HEK293 (cell line): ENCODE measurements around the gene PDE4B.

Source experiments
- CTCF ChIA-PET: fragments of 350-600 bp; formaldehyde crosslinking; extraction: SDS; loops from one replicate; lab custom pipeline; 2021; ENCODE audit warnings: antibody characterized with exemption; lab: Yijun Ruan, JAX
- POLR2A ChIA-PET: fragments of 300-600 bp; formaldehyde crosslinking; extraction: SDS; loops from one replicate; lab custom pipeline; 2020; ENCODE audit warnings: antibody characterized with exemption, inconsistent platforms; lab: Yijun Ruan, JAX
- H3K27ac ChIP-seq: fragments of 200-500 bp; sonication (Bioruptor generic); 2 replicates; pipeline ENCODE4 v1.5.1; 2014; ENCODE audit warnings: low read depth, low read length, control low read depth, inconsistent platforms; ENCODE audit errors: extremely low read depth
- H3K36me3 ChIP-seq, 2 experiments: fragments of 200-500 bp in 1 of 2; sonication (Bioruptor generic) in 1 of 2; 1 replicate in 1 of 2; 2 replicates in 1 of 2; pipeline ENCODE4 v1.5.1; 2014 to 2017; ENCODE audit warnings: inconsistent platforms in 2 of 2, low read length in 2 of 2; ENCODE audit not compliant: control insufficient read depth in 2 of 2, insufficient read depth in 1 of 2
- H3K4me1 ChIP-seq: fragments of 200-500 bp; sonication (Bioruptor generic); 2 replicates; pipeline ENCODE4 v1.5.1; 2014; ENCODE audit warnings: mild to moderate bottlenecking, low read length, inconsistent platforms; ENCODE audit not compliant: control insufficient read depth, insufficient read depth
- H3K4me3 ChIP-seq: 2 replicates; pipeline ENCODE4 v1.5.1; 2011; ENCODE audit warnings: low read depth, mild to moderate bottlenecking, control low read depth, low read length, moderate library complexity
- H3K9me3 ChIP-seq: fragments of 200-500 bp; sonication (Bioruptor generic); 2 replicates; pipeline ENCODE4 v1.5.1; 2014; ENCODE audit warnings: low read depth, low read length, inconsistent platforms; ENCODE audit not compliant: control insufficient read depth, insufficient read depth
- EGR2 ChIP-seq: fragments of 450-650 bp; formaldehyde crosslinking; IDR thresholded peaks from 2 replicates; pipeline ENCODE4 v1.5.1; 2016; ENCODE audit warnings: low read depth, missing biosample characterization, missing genetic modification characterization
- FEZF1 ChIP-seq: fragments of 450-650 bp; formaldehyde crosslinking; IDR thresholded peaks from 2 replicates; pipeline ENCODE4 v1.5.1; 2016; ENCODE audit warnings: missing biosample characterization, missing genetic modification characterization
- KLF17 ChIP-seq: fragments of 450-650 bp; formaldehyde crosslinking; IDR thresholded peaks from 2 replicates; pipeline ENCODE4 v1.5.1; 2016; ENCODE audit warnings: missing biosample characterization, missing genetic modification characterization
- OVOL3 ChIP-seq: fragments of 450-650 bp; formaldehyde crosslinking; IDR thresholded peaks from 2 replicates; pipeline ENCODE4 v1.5.1; 2016; ENCODE audit warnings: missing biosample characterization, missing genetic modification characterization
- PRDM1 ChIP-seq: fragments of 450-650 bp; formaldehyde crosslinking; IDR thresholded peaks from 2 replicates; pipeline ENCODE4; 2016; ENCODE audit warnings: missing biosample characterization, missing genetic modification characterization
- PRDM2 ChIP-seq: fragments of 450-650 bp; formaldehyde crosslinking; IDR thresholded peaks from 2 replicates; pipeline ENCODE4 v1.5.1; 2016; ENCODE audit warnings: missing biosample characterization, missing genetic modification characterization, borderline replicate concordance
- SETDB1 ChIP-seq: IDR thresholded peaks from one replicate; pipeline ENCODE4 v1.6.1; 2017; ENCODE audit warnings: mild to moderate bottlenecking, low read length, moderate library complexity, mixed read lengths; ENCODE audit not compliant: insufficient read length
- ZBTB10 ChIP-seq: fragments of 450-650 bp; formaldehyde crosslinking; IDR thresholded peaks from 2 replicates; pipeline ENCODE4 v1.5.1; 2016; ENCODE audit warnings: missing biosample characterization, missing genetic modification characterization
- ZNF10 ChIP-seq: fragments of 450-650 bp; formaldehyde crosslinking; IDR thresholded peaks from 2 replicates; pipeline ENCODE4 v1.5.1; 2017; ENCODE audit warnings: missing biosample characterization, missing genetic modification characterization
- ZNF155 ChIP-seq: fragments of 450-650 bp; formaldehyde crosslinking; IDR thresholded peaks from 2 replicates; pipeline ENCODE4 v1.5.1; 2016; ENCODE audit warnings: missing biosample characterization, missing genetic modification characterization
- ZNF202 ChIP-seq: fragments of 450-650 bp; formaldehyde crosslinking; IDR thresholded peaks from 2 replicates; pipeline ENCODE4 v1.5.1; 2016; ENCODE audit warnings: missing biosample characterization, missing genetic modification characterization, borderline replicate concordance
- ZNF350 ChIP-seq: fragments of 450-650 bp; formaldehyde crosslinking; IDR thresholded peaks from 2 replicates; pipeline ENCODE4 v1.5.0; 2017; ENCODE audit warnings: missing biosample characterization, mild to moderate bottlenecking, missing genetic modification characterization
- ZNF354C ChIP-seq: fragments of 450-650 bp; formaldehyde crosslinking; IDR thresholded peaks from 2 replicates; pipeline ENCODE4 v1.5.1; 2016; ENCODE audit warnings: missing biosample characterization, missing genetic modification characterization, low read depth, borderline replicate concordance
- ZNF391 ChIP-seq: fragments of 450-650 bp; formaldehyde crosslinking; IDR thresholded peaks from 2 replicates; pipeline ENCODE4 v1.5.1; 2016; ENCODE audit warnings: low read depth, missing biosample characterization, missing genetic modification characterization, borderline replicate concordance
- ZNF449 ChIP-seq: fragments of 450-650 bp; formaldehyde crosslinking; IDR thresholded peaks from 2 replicates; pipeline ENCODE4 v1.5.1; 2017; ENCODE audit warnings: missing biosample characterization, mild to moderate bottlenecking, missing genetic modification characterization, moderate library complexity
- ZNF624 ChIP-seq: fragments of 450-650 bp; formaldehyde crosslinking; IDR thresholded peaks from 2 replicates; pipeline ENCODE4 v1.5.1; 2017; ENCODE audit warnings: missing biosample characterization, missing genetic modification characterization
- ZNF658 ChIP-seq: fragments of 450-650 bp; formaldehyde crosslinking; IDR thresholded peaks from 2 replicates; pipeline ENCODE4; 2016; ENCODE audit warnings: missing biosample characterization, missing genetic modification characterization
- ZNF670 ChIP-seq: fragments of 450-650 bp; formaldehyde crosslinking; IDR thresholded peaks from 2 replicates; pipeline ENCODE4 v1.5.1; 2016; ENCODE audit warnings: missing biosample characterization, missing genetic modification characterization, low read depth
- ZNF692 ChIP-seq: fragments of 450-650 bp; formaldehyde crosslinking; IDR thresholded peaks from 2 replicates; pipeline ENCODE4 v1.5.1; 2016; ENCODE audit warnings: missing biosample characterization, missing genetic modification characterization
- ZNF701 ChIP-seq: fragments of 450-650 bp; formaldehyde crosslinking; IDR thresholded peaks from 2 replicates; pipeline ENCODE4 v1.5.1; 2016; ENCODE audit warnings: missing biosample characterization, missing genetic modification characterization
- ZNF76 ChIP-seq: fragments of 450-650 bp; formaldehyde crosslinking; IDR thresholded peaks from 2 replicates; pipeline ENCODE4; 2016; ENCODE audit warnings: low read depth, missing biosample characterization, missing genetic modification characterization, borderline replicate concordance
- ZNF777 ChIP-seq: fragments of 450-650 bp; formaldehyde crosslinking; IDR thresholded peaks from 2 replicates; pipeline ENCODE4 v1.5.1; 2017; ENCODE audit warnings: missing biosample characterization, missing genetic modification characterization, borderline replicate concordance
- ZNF785 ChIP-seq: fragments of 450-650 bp; formaldehyde crosslinking; IDR thresholded peaks from 2 replicates; pipeline ENCODE4 v1.5.1; 2016; ENCODE audit warnings: missing biosample characterization, missing genetic modification characterization
- ZNF792 ChIP-seq: fragments of 450-650 bp; formaldehyde crosslinking; IDR thresholded peaks from 2 replicates; pipeline ENCODE4 v1.5.1; 2016; ENCODE audit warnings: missing biosample characterization, missing genetic modification characterization

Gene PDE4B

GRCh38 chr1:66138613-66139012, 345.9 kb downstream of the PDE4B start:
- H3K9me3 ChIP-seq: no peaks in the 10 kb centered on the region
- no peaks in the 10 kb centered on the region for H3K36me3 ChIP-seq
- no peak for TF ChIP-seq OVOL3 (tag by site-specific recombination)
- no peak for TF ChIP-seq ZNF701 (tag by site-specific recombination)
- no peak for TF ChIP-seq ZNF391 (tag by site-specific recombination)
- no peak for TF ChIP-seq ZNF354C (tag by site-specific recombination)
- TF ChIP-seq ZNF670: no peak
- no peak for TF ChIP-seq KLF17 (tag by site-specific recombination)
- TF ChIP-seq ZNF624 (tag by site-specific recombination): no peak
- no peak for TF ChIP-seq PRDM1
- no peak for TF ChIP-seq ZBTB10 (tag by site-specific recombination)
- no peak for TF ChIP-seq ZNF202 (tag by site-specific recombination)
- no peak for TF ChIP-seq ZNF777
- TF ChIP-seq ZNF76 (tag by site-specific recombination): no peak
- no peak for TF ChIP-seq ZNF658
- TF ChIP-seq ZNF10 (tag by site-specific recombination): no peak
- no peak for TF ChIP-seq PRDM2
- ChIA-PET POLR2A (no interaction called here), CTCF (interaction anchor here (0.6 kb wide), 1 partner anchor 1108 kb away, joined by 4 read pairs; no protein-coding TSS in a partner anchor)
- H3K4me3 ChIP-seq: no peak overlapping the region
- no peak overlapping the region for H3K27ac ChIP-seq
- no peaks in the 10 kb centered on the region for H3K4me1 ChIP-seq

- CTCF ChIA-PET: no interaction called here
- POLR2A ChIA-PET: no interaction called here
- TF ChIP-seq ZNF701 (tag by site-specific recombination) (no peak), ZNF692 (tag by site-specific recombination) (no peak), ZNF792 (tag by site-specific recombination) (no peak), ZNF155 (no peak), FEZF1 (tag by site-specific recombination) (no peak), OVOL3 (tag by site-specific recombination) (no peak), ZNF449 (tag by site-specific recombination) (no peak), ZNF350 (no peak), SETDB1 (no peak), ZNF785 (tag by site-specific recombination) (no peak), EGR2 (tag by site-specific recombination) (no peak)
Observed at GRCh38 chr1:66140072-66140471, 347.4 kb downstream of the PDE4B start.

More at GRCh38 chr1:66140072-66140471, 347.4 kb downstream of the PDE4B start:
- Histone ChIP-seq H3K4me1 (no peaks in the 10 kb centered on the region), H3K36me3 (no peaks in the 10 kb centered on the region), H3K27ac (no peak overlapping the region), H3K9me3 (no peaks in the 10 kb centered on the region), H3K4me3 (no peak overlapping the region)
